WTC11 (cell line): ENCODE results near the gene MGAT5B. TPM values are rescaled to one million over a fixed set of nuclear protein-coding genes. Genes with fewer than 3 reads are reported as not detected.

Source experiments
- ATAC-seq: fragments of 200-7000 bp; cut with Tn5 transposase; 2 replicates; pipeline ENCODE4 v1.10.0; 2021; ENCODE audit warnings: mild to moderate bottlenecking, moderate library complexity
- CTCF ChIA-PET: fragments of 300-600 bp; sonication (Branson Sonifier 250); formaldehyde crosslinking; loops from one replicate; lab custom pipeline; 2021; ENCODE audit warnings: antibody characterized with exemption; lab: Charles Lee
- POLR2A ChIA-PET: fragments of 350-600 bp; sonication (Branson Sonifier 250); formaldehyde crosslinking; loops from one replicate; lab custom pipeline; 2021; ENCODE audit warnings: antibody characterized with exemption; lab: Charles Lee
- DNase-seq: peaks from one replicate; pipeline ENCODE4 v3.0.0; 2021; ENCODE audit warnings: low spot score
- H3K27ac Mint-ChIP-seq: 2 replicates; pipeline ENCODE4 v1.8.0; 2021; ENCODE audit warnings: mixed read lengths
- H3K27me3 Mint-ChIP-seq: 2 replicates; pipeline ENCODE4 v1.8.0; 2021; ENCODE audit warnings: low read depth, mild to moderate bottlenecking, moderate library complexity, mixed read lengths
- H3K36me3 Mint-ChIP-seq: 2 replicates; pipeline ENCODE4 v1.8.0; 2021; ENCODE audit warnings: mixed read lengths
- H3K4me1 Mint-ChIP-seq: 2 replicates; pipeline ENCODE4 v1.8.0; 2022; ENCODE audit warnings: mixed read lengths
- H3K4me3 Mint-ChIP-seq: 2 replicates; pipeline ENCODE4 v1.8.0; 2021; ENCODE audit warnings: mild to moderate bottlenecking, moderate library complexity, mixed read lengths
- H3K9me3 Mint-ChIP-seq: 2 replicates; pipeline ENCODE4 v1.8.0; 2021; ENCODE audit warnings: mixed read lengths
- ETV6 ChIP-seq: sonication (generic); formaldehyde crosslinking; IDR thresholded peaks from 2 replicates; pipeline ENCODE4 v1.8.1; 2022; ENCODE audit warnings: mild to moderate bottlenecking, missing genetic modification reagents
- KAT7 ChIP-seq: sonication (generic); formaldehyde crosslinking; IDR thresholded peaks from 2 replicates; pipeline ENCODE4 v1.8.1; 2023; ENCODE audit warnings: missing genetic modification reagents, mild to moderate bottlenecking, borderline replicate concordance
- NR2C2 ChIP-seq: sonication (generic); formaldehyde crosslinking; IDR thresholded peaks from 2 replicates; pipeline ENCODE4 v1.8.0; 2022; ENCODE audit warnings: mild to moderate bottlenecking, missing genetic modification reagents
- PREB ChIP-seq: sonication (generic); formaldehyde crosslinking; IDR thresholded peaks from 2 replicates; pipeline ENCODE4 v1.8.1; 2022; ENCODE audit warnings: mild to moderate bottlenecking, missing genetic modification reagents, moderate library complexity, borderline replicate concordance
- TEAD1 ChIP-seq: sonication (generic); formaldehyde crosslinking; IDR thresholded peaks from 2 replicates; pipeline ENCODE4 v1.8.0; 2022; ENCODE audit warnings: mild to moderate bottlenecking, missing genetic modification reagents
- TP53 ChIP-seq: sonication (generic); formaldehyde crosslinking; IDR thresholded peaks from 2 replicates; pipeline ENCODE4 v1.8.1; 2023; ENCODE audit warnings: mild to moderate bottlenecking, missing genetic modification reagents
- ZNF219 ChIP-seq: sonication (generic); formaldehyde crosslinking; IDR thresholded peaks from 2 replicates; pipeline ENCODE4 v1.8.0; 2023; ENCODE audit warnings: missing genetic modification reagents, mild to moderate bottlenecking, borderline replicate concordance
- ZNF232 ChIP-seq: sonication (generic); formaldehyde crosslinking; IDR thresholded peaks from 2 replicates; pipeline ENCODE4 v1.8.0; 2022; ENCODE audit warnings: mild to moderate bottlenecking, missing genetic modification reagents
- ZNF423 ChIP-seq: fragments of 250-450 bp; sonication (Bioruptor Pico); IDR thresholded peaks from 2 replicates; pipeline ENCODE4 v2.1.2; 2022; ENCODE audit warnings: mild to moderate bottlenecking, moderate library complexity
- total RNA-seq: library from RNA; stranded (reverse); gene quantifications from 3 replicates; pipeline ENCODE4 v1.2.3, GENCODE V29; 2021
- TF ChIP-seq, protein P1 (sequence below): sonication (generic); formaldehyde crosslinking; IDR thresholded peaks from 2 replicates; pipeline ENCODE4 v1.8.0; 2023; ENCODE audit warnings: missing genetic modification reagents, mild to moderate bottlenecking, borderline replicate concordance
- TF ChIP-seq, protein P2 (sequence below): sonication (generic); formaldehyde crosslinking; IDR thresholded peaks from 2 replicates; pipeline ENCODE4 v1.8.1; 2023; ENCODE audit warnings: mild to moderate bottlenecking, missing genetic modification reagents
- TF ChIP-seq, protein P3 (sequence below): sonication (generic); formaldehyde crosslinking; IDR thresholded peaks from 2 replicates; pipeline ENCODE4 v1.8.1; 2023; ENCODE audit warnings: mild to moderate bottlenecking, missing genetic modification reagents, borderline replicate concordance
- TF ChIP-seq, protein P4 (sequence below): sonication (generic); formaldehyde crosslinking; IDR thresholded peaks from 2 replicates; pipeline ENCODE4 v1.8.0; 2022; ENCODE audit warnings: mild to moderate bottlenecking, missing genetic modification reagents
- TF ChIP-seq, protein P5 (sequence below): sonication (generic); formaldehyde crosslinking; IDR thresholded peaks from 2 replicates; pipeline ENCODE4 v1.8.1; 2023; ENCODE audit warnings: mild to moderate bottlenecking, moderate library complexity, missing genetic modification reagents

The MGAT5B gene
- total RNA-seq, 1 experiment from 2014 or later: 11.6 TPM

DNA sequence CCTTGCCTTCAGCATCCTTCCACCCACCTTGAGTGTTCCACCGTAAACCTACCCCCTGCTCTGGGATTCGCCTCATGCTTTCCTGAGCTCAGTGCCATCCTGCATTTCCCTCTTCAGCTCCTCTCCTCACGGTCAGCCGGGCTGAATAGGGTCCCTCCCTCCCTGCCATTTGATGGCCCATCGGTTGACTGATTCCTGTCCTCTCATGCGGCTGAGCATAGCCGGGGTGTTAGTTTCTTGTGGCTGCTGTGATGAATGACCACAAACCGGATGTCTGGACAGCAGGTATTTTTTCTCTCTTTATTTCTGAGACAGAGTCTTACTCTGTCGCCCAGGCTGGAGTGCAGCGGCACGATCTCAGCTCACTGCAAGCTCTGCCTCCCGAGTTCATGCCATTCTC, 44.1 kb upstream of the MGAT5B start (continued):
- TF ChIP-seq, protein P1, sequence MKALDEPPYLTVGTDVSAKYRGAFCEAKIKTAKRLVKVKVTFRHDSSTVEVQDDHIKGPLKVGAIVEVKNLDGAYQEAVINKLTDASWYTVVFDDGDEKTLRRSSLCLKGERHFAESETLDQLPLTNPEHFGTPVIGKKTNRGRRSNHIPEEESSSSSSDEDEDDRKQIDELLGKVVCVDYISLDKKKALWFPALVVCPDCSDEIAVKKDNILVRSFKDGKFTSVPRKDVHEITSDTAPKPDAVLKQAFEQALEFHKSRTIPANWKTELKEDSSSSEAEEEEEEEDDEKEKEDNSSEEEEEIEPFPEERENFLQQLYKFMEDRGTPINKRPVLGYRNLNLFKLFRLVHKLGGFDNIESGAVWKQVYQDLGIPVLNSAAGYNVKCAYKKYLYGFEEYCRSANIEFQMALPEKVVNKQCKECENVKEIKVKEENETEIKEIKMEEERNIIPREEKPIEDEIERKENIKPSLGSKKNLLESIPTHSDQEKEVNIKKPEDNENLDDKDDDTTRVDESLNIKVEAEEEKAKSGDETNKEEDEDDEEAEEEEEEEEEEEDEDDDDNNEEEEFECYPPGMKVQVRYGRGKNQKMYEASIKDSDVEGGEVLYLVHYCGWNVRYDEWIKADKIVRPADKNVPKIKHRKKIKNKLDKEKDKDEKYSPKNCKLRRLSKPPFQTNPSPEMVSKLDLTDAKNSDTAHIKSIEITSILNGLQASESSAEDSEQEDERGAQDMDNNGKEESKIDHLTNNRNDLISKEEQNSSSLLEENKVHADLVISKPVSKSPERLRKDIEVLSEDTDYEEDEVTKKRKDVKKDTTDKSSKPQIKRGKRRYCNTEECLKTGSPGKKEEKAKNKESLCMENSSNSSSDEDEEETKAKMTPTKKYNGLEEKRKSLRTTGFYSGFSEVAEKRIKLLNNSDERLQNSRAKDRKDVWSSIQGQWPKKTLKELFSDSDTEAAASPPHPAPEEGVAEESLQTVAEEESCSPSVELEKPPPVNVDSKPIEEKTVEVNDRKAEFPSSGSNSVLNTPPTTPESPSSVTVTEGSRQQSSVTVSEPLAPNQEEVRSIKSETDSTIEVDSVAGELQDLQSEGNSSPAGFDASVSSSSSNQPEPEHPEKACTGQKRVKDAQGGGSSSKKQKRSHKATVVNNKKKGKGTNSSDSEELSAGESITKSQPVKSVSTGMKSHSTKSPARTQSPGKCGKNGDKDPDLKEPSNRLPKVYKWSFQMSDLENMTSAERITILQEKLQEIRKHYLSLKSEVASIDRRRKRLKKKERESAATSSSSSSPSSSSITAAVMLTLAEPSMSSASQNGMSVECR (CRISPR knock-in tag): no peak
- TF ChIP-seq, protein P2, sequence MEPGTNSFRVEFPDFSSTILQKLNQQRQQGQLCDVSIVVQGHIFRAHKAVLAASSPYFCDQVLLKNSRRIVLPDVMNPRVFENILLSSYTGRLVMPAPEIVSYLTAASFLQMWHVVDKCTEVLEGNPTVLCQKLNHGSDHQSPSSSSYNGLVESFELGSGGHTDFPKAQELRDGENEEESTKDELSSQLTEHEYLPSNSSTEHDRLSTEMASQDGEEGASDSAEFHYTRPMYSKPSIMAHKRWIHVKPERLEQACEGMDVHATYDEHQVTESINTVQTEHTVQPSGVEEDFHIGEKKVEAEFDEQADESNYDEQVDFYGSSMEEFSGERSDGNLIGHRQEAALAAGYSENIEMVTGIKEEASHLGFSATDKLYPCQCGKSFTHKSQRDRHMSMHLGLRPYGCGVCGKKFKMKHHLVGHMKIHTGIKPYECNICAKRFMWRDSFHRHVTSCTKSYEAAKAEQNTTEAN: no peak
- TF ChIP-seq, protein P3, sequence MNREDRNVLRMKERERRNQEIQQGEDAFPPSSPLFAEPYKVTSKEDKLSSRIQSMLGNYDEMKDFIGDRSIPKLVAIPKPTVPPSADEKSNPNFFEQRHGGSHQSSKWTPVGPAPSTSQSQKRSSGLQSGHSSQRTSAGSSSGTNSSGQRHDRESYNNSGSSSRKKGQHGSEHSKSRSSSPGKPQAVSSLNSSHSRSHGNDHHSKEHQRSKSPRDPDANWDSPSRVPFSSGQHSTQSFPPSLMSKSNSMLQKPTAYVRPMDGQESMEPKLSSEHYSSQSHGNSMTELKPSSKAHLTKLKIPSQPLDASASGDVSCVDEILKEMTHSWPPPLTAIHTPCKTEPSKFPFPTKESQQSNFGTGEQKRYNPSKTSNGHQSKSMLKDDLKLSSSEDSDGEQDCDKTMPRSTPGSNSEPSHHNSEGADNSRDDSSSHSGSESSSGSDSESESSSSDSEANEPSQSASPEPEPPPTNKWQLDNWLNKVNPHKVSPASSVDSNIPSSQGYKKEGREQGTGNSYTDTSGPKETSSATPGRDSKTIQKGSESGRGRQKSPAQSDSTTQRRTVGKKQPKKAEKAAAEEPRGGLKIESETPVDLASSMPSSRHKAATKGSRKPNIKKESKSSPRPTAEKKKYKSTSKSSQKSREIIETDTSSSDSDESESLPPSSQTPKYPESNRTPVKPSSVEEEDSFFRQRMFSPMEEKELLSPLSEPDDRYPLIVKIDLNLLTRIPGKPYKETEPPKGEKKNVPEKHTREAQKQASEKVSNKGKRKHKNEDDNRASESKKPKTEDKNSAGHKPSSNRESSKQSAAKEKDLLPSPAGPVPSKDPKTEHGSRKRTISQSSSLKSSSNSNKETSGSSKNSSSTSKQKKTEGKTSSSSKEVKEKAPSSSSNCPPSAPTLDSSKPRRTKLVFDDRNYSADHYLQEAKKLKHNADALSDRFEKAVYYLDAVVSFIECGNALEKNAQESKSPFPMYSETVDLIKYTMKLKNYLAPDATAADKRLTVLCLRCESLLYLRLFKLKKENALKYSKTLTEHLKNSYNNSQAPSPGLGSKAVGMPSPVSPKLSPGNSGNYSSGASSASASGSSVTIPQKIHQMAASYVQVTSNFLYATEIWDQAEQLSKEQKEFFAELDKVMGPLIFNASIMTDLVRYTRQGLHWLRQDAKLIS (CRISPR knock-in tag): no peak
- TF ChIP-seq TP53: no peak
- TF ChIP-seq, all 79 proteins: peak for 0

- H3K36me3 Mint-ChIP-seq: no peaks in the 10 kb centered on the region
- TF ChIP-seq ZNF423 (CRISPR knock-in tag): no peak
- TF ChIP-seq, protein P4, sequence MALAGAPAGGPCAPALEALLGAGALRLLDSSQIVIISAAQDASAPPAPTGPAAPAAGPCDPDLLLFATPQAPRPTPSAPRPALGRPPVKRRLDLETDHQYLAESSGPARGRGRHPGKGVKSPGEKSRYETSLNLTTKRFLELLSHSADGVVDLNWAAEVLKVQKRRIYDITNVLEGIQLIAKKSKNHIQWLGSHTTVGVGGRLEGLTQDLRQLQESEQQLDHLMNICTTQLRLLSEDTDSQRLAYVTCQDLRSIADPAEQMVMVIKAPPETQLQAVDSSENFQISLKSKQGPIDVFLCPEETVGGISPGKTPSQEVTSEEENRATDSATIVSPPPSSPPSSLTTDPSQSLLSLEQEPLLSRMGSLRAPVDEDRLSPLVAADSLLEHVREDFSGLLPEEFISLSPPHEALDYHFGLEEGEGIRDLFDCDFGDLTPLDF (CRISPR knock-in tag): no peak
- TF ChIP-seq KAT7 (CRISPR knock-in tag): no peak
- TF ChIP-seq TEAD1 (CRISPR knock-in tag): no peak
- no peak for TF ChIP-seq ZNF232 (CRISPR knock-in tag)
- TF ChIP-seq, protein P5, sequence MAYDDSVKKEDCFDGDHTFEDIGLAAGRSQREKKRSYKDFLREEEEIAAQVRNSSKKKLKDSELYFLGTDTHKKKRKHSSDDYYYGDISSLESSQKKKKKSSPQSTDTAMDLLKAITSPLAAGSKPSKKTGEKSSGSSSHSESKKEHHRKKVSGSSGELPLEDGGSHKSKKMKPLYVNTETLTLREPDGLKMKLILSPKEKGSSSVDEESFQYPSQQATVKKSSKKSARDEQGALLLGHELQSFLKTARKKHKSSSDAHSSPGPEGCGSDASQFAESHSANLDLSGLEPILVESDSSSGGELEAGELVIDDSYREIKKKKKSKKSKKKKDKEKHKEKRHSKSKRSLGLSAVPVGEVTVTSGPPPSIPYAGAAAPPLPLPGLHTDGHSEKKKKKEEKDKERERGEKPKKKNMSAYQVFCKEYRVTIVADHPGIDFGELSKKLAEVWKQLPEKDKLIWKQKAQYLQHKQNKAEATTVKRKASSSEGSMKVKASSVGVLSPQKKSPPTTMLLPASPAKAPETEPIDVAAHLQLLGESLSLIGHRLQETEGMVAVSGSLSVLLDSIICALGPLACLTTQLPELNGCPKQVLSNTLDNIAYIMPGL (CRISPR knock-in tag): no peak
- no peak for TF ChIP-seq NR2C2 (CRISPR knock-in tag)
- TF ChIP-seq, protein P1 (CRISPR knock-in tag): no peak
- TF ChIP-seq ZNF219 (CRISPR knock-in tag): no peak
- TF ChIP-seq PREB (CRISPR knock-in tag): no peak
- TF ChIP-seq ETV6 (CRISPR knock-in tag): no peak
Observed at GRCh38 chr17:76826330-76827068, 41.7 kb upstream of the MGAT5B start.

More at GRCh38 chr17:76826330-76827068, 41.7 kb upstream of the MGAT5B start:
- Mint-ChIP-seq H3K27ac (no peak overlapping the region), H3K9me3 (no peaks in the 10 kb centered on the region), H3K4me1 (peaks cover 7% of the 10 kb centered on the region; the same call in 1 of the 2 replicates), H3K27me3 (no peaks in the 10 kb centered on the region), H3K4me3 (no peak overlapping the region)
- ChIA-PET CTCF (interaction anchor here (0.9 kb wide), 1 partner anchor 62 kb away, joined by 3 read pairs; no protein-coding TSS in a partner anchor), POLR2A (no interaction called here)
- ATAC-seq (peak; percentile 22; the same call in 1 of the 2 replicates), DNase-seq (no peak)
